Coronary artery (tissue), 2 donors: ENCODE measurements around the gene CARD19.

Source experiments
- DNase-seq: peaks from one replicate; pipeline ENCODE4 v3.0.0-alpha.2; 2017; ENCODE audit warnings: low spot score
- H3K27ac ChIP-seq, 2 donors: fragments of 200-600 bp; sonication (generic); one replicate each; pipeline ENCODE4 v1.5.1; 2016 to 2019
- H3K4me3 ChIP-seq: fragments of 200-600 bp; sonication (generic); 2 replicates; pipeline ENCODE4 v1.5.1; 2016; ENCODE audit warnings: mild to moderate bottlenecking, moderate library complexity
- CTCF ChIP-seq: fragments of 200-600 bp; sonication (generic); IDR thresholded peaks from one replicate; pipeline ENCODE4 v1.5.1; 2019; ENCODE audit warnings: antibody characterized with exemption

The CARD19 gene

GRCh38 chr9:93119703-93119952 is 23.6 kb downstream of the CARD19 start:
- DNase-seq = no peak
- H3K4me3 ChIP-seq = peak overlapping the region; percentile 44
- H3K27ac ChIP-seq = peak overlapping the region; percentile 75 to 89
- TF ChIP-seq CTCF = no peak

GRCh38 chr9:93119953-93120845 is 24.2 kb downstream of the CARD19 start:
- Histone ChIP-seq H3K27ac (peak overlapping the region; percentile 75 to 89), H3K4me3 (peak overlapping the region; percentile 44)
- DNase-seq = peak; percentile 95

GRCh38 chr9:93120846-93121315 is 24.9 kb downstream of the CARD19 start:
- peak; percentile 63 for DNase-seq
- TF ChIP-seq CTCF = no peak
- H3K27ac ChIP-seq = peak overlapping the region; percentile 75 to 89
- no peak overlapping the region for H3K4me3 ChIP-seq

More at GRCh38 chr9:93119953-93120845, 24.2 kb downstream of the CARD19 start:
- peak; percentile 37 for TF ChIP-seq CTCF

- Histone ChIP-seq H3K27ac (no peak overlapping the region), H3K4me3 (no peak overlapping the region)
- DNase-seq = peak; percentile 69
- TF ChIP-seq CTCF = no peak
Measured at GRCh38 chr9:93121316-93122241, 25.6 kb downstream of the CARD19 start.

GRCh38 chr9:93122721-93123221 is 26.8 kb downstream of the CARD19 start:
- DNase-seq = peak; percentile 72
- Histone ChIP-seq H3K27ac (no peak overlapping the region), H3K4me3 (no peak overlapping the region)
- no peak for TF ChIP-seq CTCF

GRCh38 chr9:93123561-93124283 is 27.7 kb downstream of the CARD19 start:
- H3K4me3 ChIP-seq = no peak overlapping the region
- TF ChIP-seq CTCF = no peak
- DNase-seq = peak; percentile 69
- H3K27ac ChIP-seq = no peak overlapping the region
